NCI-H2029 treated with DMSO at 0.1 percent for 48 hours (cell line): Measurements from ENCODE around the gene CPZ.
"Not testable (repeated sequence)": the region's sequence is repeated elsewhere in the genome, so short reads cannot be mapped to it uniquely, and the experiment has no call there.

ENCODE experiments used
- DNase-seq: peaks from one replicate; lab custom pipeline; 2025; lab: John Stamatoyannopoulos, UW

Gene CPZ

GRCh38 chr4:8612646-8613045 lies 20.1 kb downstream of the CPZ start:
- no peak for DNase-seq

DNA sequence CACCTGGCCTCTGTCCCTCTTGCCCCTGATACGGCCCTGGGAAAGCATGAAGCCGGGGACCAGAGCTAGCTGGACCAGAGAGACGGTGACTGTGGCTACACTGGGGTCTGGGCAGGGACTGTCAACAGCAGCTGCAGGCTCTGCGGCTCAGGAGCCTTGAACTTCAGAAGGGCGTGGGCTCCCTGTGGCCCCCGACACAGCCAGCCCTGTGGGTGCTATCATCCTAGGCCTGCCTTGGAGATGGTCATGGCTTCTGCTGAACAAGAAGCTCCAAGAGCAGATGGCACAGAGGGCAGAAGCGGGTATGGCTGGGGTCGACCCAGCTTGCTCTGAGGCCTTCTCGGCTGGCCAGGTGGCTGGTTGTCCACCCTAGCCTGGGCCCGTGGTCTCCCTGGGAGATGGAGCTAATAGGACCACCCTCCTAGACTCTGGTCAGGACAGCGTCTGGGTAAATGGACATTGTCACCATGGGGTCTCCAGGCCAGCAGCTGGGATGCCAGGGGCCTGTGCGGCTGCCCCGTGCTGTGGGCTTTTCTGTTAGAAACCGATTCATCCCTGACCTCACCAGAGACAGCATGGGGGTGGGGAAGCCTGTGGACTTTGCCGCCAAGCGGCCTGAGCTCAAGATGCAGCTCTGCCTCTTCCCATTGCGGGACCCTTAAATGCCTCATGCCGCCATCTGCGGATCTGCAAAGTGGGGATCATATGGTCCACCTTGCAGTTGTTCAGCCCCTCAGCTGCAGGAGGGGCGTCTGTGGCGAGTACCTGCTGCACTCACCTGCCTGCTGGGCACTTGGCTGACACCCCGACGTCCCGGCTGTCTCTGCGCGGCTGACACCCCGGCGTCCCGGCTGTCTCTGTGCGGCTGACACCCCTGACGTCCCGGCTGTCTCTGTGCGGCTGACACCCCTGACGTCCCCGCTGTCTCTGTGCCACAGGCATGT lies 21.1 kb downstream of the CPZ start:
- DNase-seq, result no peak

GRCh38 chr4:8614365-8615193 lies 22.0 kb downstream of the CPZ start:
- DNase-seq, result no peak

- DNase-seq, result no peak
These were observed 22.8 kb downstream of the CPZ start for GRCh38 chr4:8615366-8615765.

GRCh38 chr4:8615921-8616787 lies 23.6 kb downstream of the CPZ start:
- no peak for DNase-seq

- no peak for DNase-seq
These were observed 24.3 kb downstream of the CPZ start for GRCh38 chr4:8616831-8617230.

DNA sequence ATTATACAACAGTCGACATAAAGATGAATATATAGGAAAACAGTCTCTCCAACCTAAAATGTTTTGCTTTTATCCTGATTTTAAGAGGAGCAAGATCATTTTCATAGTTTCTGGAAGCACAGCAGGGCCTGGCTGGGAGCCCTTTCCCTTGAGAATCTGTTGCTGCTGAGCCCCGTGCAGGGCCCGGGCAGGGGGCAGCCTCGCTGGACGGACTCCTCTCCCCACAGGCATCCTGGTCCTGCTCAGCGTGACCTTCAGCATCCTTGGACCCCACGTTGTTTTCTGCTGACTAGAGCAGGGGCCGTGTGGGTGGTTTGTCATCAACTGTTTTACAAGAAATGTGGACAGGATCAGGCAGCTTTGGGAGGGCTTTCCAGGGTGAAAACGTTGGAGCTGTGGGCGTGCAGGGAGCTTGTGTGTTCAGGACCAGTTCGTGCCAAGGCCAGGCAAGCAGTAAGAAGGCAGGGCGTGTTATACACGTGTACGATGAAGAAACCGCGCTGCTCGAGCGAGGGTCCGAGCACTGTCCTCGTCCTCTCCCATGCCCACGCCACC lies 25.0 kb downstream of the CPZ start:
- DNase-seq, result no peak

DNA sequence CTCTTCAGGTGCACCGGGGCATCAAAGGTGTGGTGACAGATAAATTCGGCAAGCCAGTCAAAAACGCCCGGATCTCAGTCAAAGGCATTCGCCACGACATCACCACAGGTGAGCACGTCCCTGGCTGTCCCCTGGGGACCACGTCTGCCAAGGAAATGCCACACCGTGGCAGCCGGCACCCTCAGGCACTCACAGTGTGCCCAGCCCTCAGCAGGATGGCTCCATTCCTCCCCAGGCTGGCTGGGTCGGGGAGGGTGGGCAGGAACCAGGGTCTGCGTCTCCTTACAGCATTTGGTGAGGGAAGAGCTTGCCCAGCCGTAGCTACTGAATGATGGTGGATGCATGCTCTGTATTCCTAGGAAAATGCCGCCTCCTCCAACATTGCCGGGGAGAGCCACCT lies 25.9 kb downstream of the CPZ start:
- no peak for DNase-seq

- DNase-seq, result no peak
These were observed 26.6 kb downstream of the CPZ start for GRCh38 chr4:8618961-8619720.

- DNase-seq, result not testable (repeated sequence)
These were observed 28.6 kb downstream of the CPZ start for GRCh38 chr4:8621135-8621534.

DNA sequence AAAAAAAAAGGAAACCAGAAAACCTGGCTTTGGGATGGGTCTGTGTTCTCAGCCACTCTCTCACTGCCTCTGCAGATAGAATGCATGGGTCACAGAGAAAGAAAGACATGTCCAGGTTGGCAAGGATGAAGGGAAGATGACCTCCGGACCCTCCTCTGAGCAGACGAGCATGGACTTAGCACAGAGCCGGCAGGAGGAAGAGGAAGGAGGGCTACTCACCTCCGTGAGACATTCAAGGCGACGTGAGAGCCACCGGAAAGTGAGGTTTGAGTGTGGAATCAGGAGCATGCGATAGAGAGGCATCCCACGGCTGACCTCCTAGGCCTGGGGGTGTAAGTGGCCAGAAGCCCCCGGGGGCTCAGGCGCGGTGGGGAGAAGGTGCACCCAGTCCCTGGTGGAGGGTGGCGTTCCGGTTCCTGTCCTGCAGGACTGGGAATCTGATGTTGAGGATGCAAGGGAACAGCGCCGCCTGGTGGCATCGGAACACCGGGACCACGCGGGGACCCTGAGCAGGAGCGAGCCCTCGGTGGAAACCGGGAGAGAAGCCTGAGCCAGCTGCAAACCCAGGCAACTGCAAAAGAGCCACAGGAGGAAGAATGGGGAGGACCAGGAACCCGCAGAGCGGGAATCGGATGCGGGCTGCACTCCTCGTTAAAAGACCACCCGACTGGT lies 32.2 kb downstream of the CPZ start:
- not testable (repeated sequence) for DNase-seq

DNA sequence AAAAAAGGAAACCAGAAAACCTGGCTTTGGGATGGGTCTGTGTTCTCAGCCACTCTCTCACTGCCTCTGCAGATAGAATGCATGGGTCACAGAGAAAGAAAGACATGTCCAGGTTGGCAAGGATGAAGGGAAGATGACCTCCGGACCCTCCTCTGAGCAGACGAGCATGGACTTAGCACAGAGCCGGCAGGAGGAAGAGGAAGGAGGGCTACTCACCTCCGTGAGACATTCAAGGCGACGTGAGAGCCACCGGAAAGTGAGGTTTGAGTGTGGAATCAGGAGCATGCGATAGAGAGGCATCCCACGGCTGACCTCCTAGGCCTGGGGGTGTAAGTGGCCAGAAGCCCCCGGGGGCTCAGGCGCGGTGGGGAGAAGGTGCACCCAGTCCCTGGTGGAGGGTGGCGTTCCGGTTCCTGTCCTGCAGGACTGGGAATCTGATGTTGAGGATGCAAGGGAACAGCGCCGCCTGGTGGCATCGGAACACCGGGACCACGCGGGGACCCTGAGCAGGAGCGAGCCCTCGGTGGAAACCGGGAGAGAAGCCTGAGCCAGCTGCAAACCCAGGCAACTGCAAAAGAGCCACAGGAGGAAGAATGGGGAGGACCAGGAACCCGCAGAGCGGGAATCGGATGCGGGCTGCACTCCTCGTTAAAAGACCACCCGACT lies 37.8 kb downstream of the CPZ start:
- not testable (repeated sequence) for DNase-seq

DNA sequence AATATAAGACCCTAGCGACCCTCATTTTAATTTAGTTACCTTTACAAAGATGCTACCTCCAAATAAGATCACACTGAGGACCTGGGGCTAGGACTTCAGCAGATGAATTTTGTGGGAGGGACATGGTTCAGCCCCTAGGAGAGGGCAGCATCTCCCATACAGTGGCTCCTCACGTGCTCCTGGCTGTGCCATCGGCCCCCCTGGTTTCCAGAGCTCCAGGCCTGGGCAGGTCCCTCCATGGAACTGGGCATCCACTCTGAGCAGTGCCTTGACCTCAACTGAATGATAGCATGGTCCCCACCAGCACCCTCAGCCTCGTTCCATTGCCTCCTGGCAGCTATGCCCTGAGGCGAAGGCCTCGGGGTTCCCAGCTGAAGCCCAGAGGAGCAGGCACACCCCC lies 39.3 kb downstream of the CPZ start:
- DNase-seq, result not testable (repeated sequence)

DNA sequence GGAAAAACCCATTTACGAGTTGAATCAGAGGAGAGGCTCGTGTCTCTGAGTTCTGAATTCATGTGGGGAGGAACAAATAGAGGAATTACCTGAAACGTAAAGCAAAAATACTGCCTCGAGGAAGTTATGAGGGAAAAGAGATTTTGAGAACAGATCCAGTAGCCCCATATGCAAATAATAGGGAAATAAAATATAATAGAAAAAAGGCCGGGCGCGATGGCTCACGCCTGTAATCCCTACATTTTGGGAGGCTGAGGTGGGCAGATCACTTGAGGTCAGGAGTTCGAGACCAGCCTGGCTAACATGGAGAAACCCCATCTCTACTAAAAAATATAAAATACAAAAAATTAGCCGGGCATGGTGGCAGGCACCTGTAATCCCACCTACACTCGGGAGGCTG lies 42.2 kb downstream of the CPZ start:
- not testable (repeated sequence) for DNase-seq

- DNase-seq, result not testable (repeated sequence)
These were observed 43.5 kb downstream of the CPZ start for GRCh38 chr4:8635897-8636554.

DNA sequence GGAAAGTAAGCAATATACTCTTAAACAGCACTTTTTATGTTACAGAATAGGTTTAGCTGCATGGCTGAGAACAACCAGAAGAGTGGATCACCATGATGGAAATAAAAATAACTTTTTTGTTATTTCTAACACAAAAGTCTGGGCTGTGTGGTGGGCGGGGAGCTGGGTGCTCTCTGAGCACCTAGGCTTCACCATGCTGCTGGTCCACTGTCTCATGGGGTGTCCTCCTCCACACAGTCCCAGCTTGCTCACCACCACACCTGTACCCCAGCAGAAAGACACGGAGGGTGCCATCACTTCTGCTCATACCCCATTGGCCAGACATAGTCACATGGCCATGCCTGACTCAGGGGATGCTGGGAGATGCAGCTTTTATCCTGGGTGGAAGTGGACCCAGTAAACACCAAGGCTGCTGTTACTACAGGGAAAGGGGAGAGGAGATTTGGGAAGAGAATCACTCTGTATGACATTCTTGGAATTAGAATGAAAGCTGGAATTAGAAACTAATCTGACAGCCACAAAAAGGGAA lies 45.0 kb downstream of the CPZ start:
- DNase-seq, result no peak

DNA sequence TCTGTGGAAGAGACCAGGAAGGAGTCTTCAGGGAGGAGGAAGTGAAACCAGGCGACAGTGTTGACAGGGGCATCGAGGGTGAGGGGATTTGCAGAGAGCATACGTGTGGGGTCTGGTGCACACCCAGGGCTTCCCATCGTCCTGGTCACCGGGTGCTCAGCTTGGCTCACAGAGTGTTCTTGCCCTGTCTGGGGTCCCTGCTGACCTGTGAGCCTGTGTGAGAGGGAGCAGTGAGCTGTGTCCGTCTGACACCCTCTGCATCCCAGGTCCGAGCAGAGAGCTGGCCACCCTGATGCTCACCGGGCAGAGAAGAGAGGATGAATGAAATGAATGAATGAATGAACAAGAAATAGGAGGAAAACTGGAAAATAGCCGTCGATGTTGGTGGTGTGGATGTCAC lies 46.5 kb downstream of the CPZ start:
- no peak for DNase-seq

GRCh38 chr4:8639777-8640720 lies 47.5 kb downstream of the CPZ start:
- no peak for DNase-seq
